HG03196 (cell line): ENCODE measurements around the gene SLC39A13.

ENCODE experiments used
- ATAC-seq: cut with Tn5 transposase; IDR thresholded peaks from one replicate; pipeline ENCODE4 v1.9.1; 2021; ENCODE audit not compliant: unreplicated experiment

The SLC39A13 gene

GRCh38 chr11:47383071-47383470 is 25.3 kb upstream of the SLC39A13 start:
- no peak for ATAC-seq

GRCh38 chr11:47384498-47384897 is 23.9 kb upstream of the SLC39A13 start:
- ATAC-seq, result no peak

GRCh38 chr11:47387944-47388696 is 20.3 kb upstream of the SLC39A13 start:
- no peak for ATAC-seq

GRCh38 chr11:47388697-47389576 is 19.5 kb upstream of the SLC39A13 start:
- no peak for ATAC-seq

GRCh38 chr11:47389577-47390421 is 18.6 kb upstream of the SLC39A13 start:
- ATAC-seq, result no peak

GRCh38 chr11:47390422-47390760 is 18.0 kb upstream of the SLC39A13 start:
- ATAC-seq, result no peak

GRCh38 chr11:47391077-47391583 is 17.3 kb upstream of the SLC39A13 start:
- no peak for ATAC-seq

GRCh38 chr11:47391711-47392432 is 16.5 kb upstream of the SLC39A13 start:
- ATAC-seq, result no peak

- ATAC-seq, result no peak
Measured at GRCh38 chr11:47392546-47393162, 15.7 kb upstream of the SLC39A13 start.

- no peak for ATAC-seq
Measured at GRCh38 chr11:47393163-47394049, 15.0 kb upstream of the SLC39A13 start.

GRCh38 chr11:47394050-47394321 is 14.4 kb upstream of the SLC39A13 start:
- ATAC-seq, result no peak

- no peak for ATAC-seq
Measured at GRCh38 chr11:47394322-47395222, 13.8 kb upstream of the SLC39A13 start.

GRCh38 chr11:47395223-47396048 is 13.0 kb upstream of the SLC39A13 start:
- no peak for ATAC-seq

- ATAC-seq, result no peak
Measured at GRCh38 chr11:47396049-47396320, 12.4 kb upstream of the SLC39A13 start.

GRCh38 chr11:47398011-47398410 is 10.4 kb upstream of the SLC39A13 start:
- ATAC-seq, result no peak

GRCh38 chr11:47398551-47398950 is 9.8 kb upstream of the SLC39A13 start:
- ATAC-seq, result no peak

GRCh38 chr11:47399860-47400767 is 8.3 kb upstream of the SLC39A13 start:
- peak; percentile 34 for ATAC-seq
